Prostate gland (tissue), 2 donors: ENCODE data around the gene ADGRL3.

ENCODE experiments used
- POLR2AphosphoS5 ChIP-seq: sonication (generic); formaldehyde crosslinking; IDR thresholded peaks from one replicate; pipeline ENCODE4 v1.6.1; 2017; ENCODE audit warnings: antibody characterized with exemption
- TF ChIP-seq, protein P1 (sequence below), 4 experiments: fragments of 200-600 bp in 2 of 4; fragments of 450-650 bp in 2 of 4; sonication (generic) in 2 of 4; IDR thresholded peaks; 1 replicate in 3 of 4; 2 replicates in 1 of 4; pipeline ENCODE4 v1.5.1; 2016 to 2019; ENCODE audit warnings: antibody characterized with exemption in 4 of 4, mild to moderate bottlenecking in 2 of 4, moderate library complexity in 2 of 4

DNA sequence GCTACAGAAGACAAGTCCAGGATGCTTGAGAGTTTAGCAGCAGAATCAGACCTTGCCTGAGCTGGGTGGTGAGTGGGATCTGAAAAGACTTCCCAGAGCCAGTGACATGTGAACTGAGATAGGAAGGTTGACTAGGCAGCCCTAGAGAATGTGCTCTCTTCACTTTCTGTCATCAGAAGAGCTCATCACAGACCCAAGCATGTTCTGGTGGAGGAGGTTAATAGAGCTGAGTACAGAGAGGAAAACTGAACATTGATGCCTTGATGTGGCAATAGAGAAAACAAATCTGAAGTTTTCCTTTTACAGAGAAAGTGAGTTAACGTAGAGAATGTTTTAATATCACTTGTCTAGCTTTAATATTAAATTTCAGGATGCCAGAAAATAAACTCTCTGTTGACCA, 17.1 kb downstream of the ADGRL3 start:
- no peak for TF ChIP-seq POLR2AphosphoS5
- TF ChIP-seq, protein P1, sequence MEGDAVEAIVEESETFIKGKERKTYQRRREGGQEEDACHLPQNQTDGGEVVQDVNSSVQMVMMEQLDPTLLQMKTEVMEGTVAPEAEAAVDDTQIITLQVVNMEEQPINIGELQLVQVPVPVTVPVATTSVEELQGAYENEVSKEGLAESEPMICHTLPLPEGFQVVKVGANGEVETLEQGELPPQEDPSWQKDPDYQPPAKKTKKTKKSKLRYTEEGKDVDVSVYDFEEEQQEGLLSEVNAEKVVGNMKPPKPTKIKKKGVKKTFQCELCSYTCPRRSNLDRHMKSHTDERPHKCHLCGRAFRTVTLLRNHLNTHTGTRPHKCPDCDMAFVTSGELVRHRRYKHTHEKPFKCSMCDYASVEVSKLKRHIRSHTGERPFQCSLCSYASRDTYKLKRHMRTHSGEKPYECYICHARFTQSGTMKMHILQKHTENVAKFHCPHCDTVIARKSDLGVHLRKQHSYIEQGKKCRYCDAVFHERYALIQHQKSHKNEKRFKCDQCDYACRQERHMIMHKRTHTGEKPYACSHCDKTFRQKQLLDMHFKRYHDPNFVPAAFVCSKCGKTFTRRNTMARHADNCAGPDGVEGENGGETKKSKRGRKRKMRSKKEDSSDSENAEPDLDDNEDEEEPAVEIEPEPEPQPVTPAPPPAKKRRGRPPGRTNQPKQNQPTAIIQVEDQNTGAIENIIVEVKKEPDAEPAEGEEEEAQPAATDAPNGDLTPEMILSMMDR (IDR thresholded peaks at IDR 0.05) = no peak
